ENCODE results near the gene TTC28.

TTC28 gene

GRCh38 chr22:28402060-28402459 lies 277.6 kb downstream of the TTC28 start:
- CTCF ChIA-PET, result no interaction called here
- no peak overlapping the region for H3K4me3 ChIP-seq (ENCODE audit: low read depth, low read length)
- POLR2A ChIA-PET, result no interaction called here
- no peak for TF ChIP-seq CTCF (IDR thresholded peaks at IDR 0.05; ENCODE audit: insufficient read depth, low read length, missing control alignments)
- no peak for DNase-seq (ENCODE audit: low read depth, low spot score)

- H3K4me3 ChIP-seq (ENCODE audit: low read depth, low read length), result no peak overlapping the region
- ChIA-PET POLR2A (no interaction called here), CTCF (no interaction called here)
Measured at GRCh38 chr22:28398981-28399380, 280.7 kb downstream of the TTC28 start.

GRCh38 chr22:28398355-28398754 lies 281.3 kb downstream of the TTC28 start:
- H3K4me3 ChIP-seq (ENCODE audit: low read depth, low read length), result no peak overlapping the region
- POLR2A ChIA-PET, result no interaction called here
- TF ChIP-seq CTCF (IDR thresholded peaks at IDR 0.05; ENCODE audit: insufficient read depth, low read length, missing control alignments), result no peak
- DNase-seq (ENCODE audit: low read depth, low spot score), result no peak
- CTCF ChIA-PET, result no interaction called here

More at GRCh38 chr22:28398981-28399380, 280.7 kb downstream of the TTC28 start:
- TF ChIP-seq CTCF (IDR thresholded peaks at IDR 0.05; ENCODE audit: insufficient read depth, low read length, missing control alignments), result no peak
- no peak for DNase-seq (ENCODE audit: low read depth, low spot score)

- no peak for DNase-seq (ENCODE audit: low read depth, low spot score)
- no peak overlapping the region for H3K4me3 ChIP-seq (ENCODE audit: low read depth, low read length)
- ChIA-PET CTCF (interaction anchor here (1.4 kb wide), 1 partner anchor 11 kb away, joined by 3 read pairs; no protein-coding TSS in a partner anchor), POLR2A (no interaction called here)
- TF ChIP-seq CTCF (IDR thresholded peaks at IDR 0.05; ENCODE audit: insufficient read depth, low read length, missing control alignments), result no peak
Measured at GRCh38 chr22:28397306-28397705, 282.3 kb downstream of the TTC28 start.

GRCh38 chr22:28395920-28396753 lies 283.5 kb downstream of the TTC28 start:
- H3K4me3 ChIP-seq (ENCODE audit: low read depth, low read length), result no peak overlapping the region
- DNase-seq (ENCODE audit: low read depth, low spot score), result no peak
- CTCF ChIA-PET, result interaction anchor here (0.6 to 1.4 kb wide), 2 partner anchors 12 to 665 kb away, joined by 3 read pairs; partner anchors contain the start of gene C22orf31
- TF ChIP-seq CTCF (IDR thresholded peaks at IDR 0.05; ENCODE audit: insufficient read depth, low read length, missing control alignments), result no peak
- POLR2A ChIA-PET, result no interaction called here

- TF ChIP-seq CTCF (IDR thresholded peaks at IDR 0.05; ENCODE audit: insufficient read depth, low read length, missing control alignments), result no peak
- ChIA-PET CTCF (interaction anchor here (0.6 kb wide), 1 partner anchor 666 kb away, joined by 3 read pairs; the partner anchor contains the start of gene C22orf31), POLR2A (no interaction called here)
- DNase-seq (ENCODE audit: low read depth, low spot score), result no peak
- H3K4me3 ChIP-seq (ENCODE audit: low read depth, low read length), result no peak overlapping the region
Measured at GRCh38 chr22:28395520-28395919, 284.1 kb downstream of the TTC28 start.

Data from AG04449 (cell line).